Stomach (tissue), 9 donors: ENCODE results near the gene PPHLN1. TPM values are rescaled to one million over a fixed set of nuclear protein-coding genes. Genes with fewer than 3 reads are reported as not detected.

ENCODE experiments used
- DNase-seq, 2 donors: peaks; one replicate each; pipeline versions ENCODE4 v3.0.0 to v3.0.0-alpha.2; 2013 to 2019
- H3K27ac ChIP-seq, 5 donors: fragments of 200-600 bp in 4 of 5; sonication (generic) in 4 of 5; one replicate each; pipeline ENCODE4 v1.5.1; 2013 to 2019; ENCODE audit warnings: mild to moderate bottlenecking in 1 of 5, moderate library complexity in 1 of 5
- H3K27me3 ChIP-seq, 3 donors: fragments of 200-600 bp; sonication (generic); one replicate each; pipeline ENCODE4 v1.5.1; 2017 to 2019; ENCODE audit warnings: mixed run types in 1 of 3
- H3K36me3 ChIP-seq, 4 donors: fragments of 200-600 bp; sonication (generic); 1 replicate in 3 of 4; 2 replicates in 1 of 4; pipeline ENCODE4 v1.5.1; 2016 to 2019
- H3K4me1 ChIP-seq, 4 donors: fragments of 200-600 bp; sonication (generic); one replicate each; pipeline ENCODE4 v1.5.1; 2016 to 2019
- H3K4me3 ChIP-seq, 4 donors: fragments of 200-600 bp; sonication (generic) in 3 of 4; one replicate each; pipeline ENCODE4 v1.5.1; 2016 to 2019; ENCODE audit warnings: mild to moderate bottlenecking in 1 of 4
- H3K9me3 ChIP-seq, 4 donors: fragments of 200-600 bp; sonication (generic); one replicate each; pipeline ENCODE4 v1.5.1; 2016 to 2019
- CTCF ChIP-seq, 7 experiments: fragments of 450-650 bp in 4 of 7; fragments of 200-600 bp in 3 of 7; sonication (generic) in 3 of 7; IDR thresholded peaks; one replicate each; pipeline ENCODE4 v1.5.1; 2016 to 2019; ENCODE audit warnings: antibody characterized with exemption in 7 of 7, control low read depth in 2 of 7, mild to moderate bottlenecking in 1 of 7
- EP300 ChIP-seq: sonication (generic); formaldehyde crosslinking; IDR thresholded peaks from one replicate; pipeline ENCODE4 v1.6.1; 2017; ENCODE audit warnings: antibody characterized with exemption
- POLR2A ChIP-seq, 4 donors: fragments of 450-650 bp; IDR thresholded peaks; one replicate each; pipeline ENCODE4 v1.6.1; 2016; ENCODE audit warnings: antibody characterized with exemption in 4 of 4, control low read depth in 2 of 4, mild to moderate bottlenecking in 1 of 4, moderate library complexity in 1 of 4
- POLR2AphosphoS5 ChIP-seq, 3 donors: sonication (generic); formaldehyde crosslinking; IDR thresholded peaks; one replicate each; pipeline ENCODE4 v1.6.1; 2016; ENCODE audit warnings: antibody characterized with exemption in 3 of 3
- WGBS, 5 donors: extraction: QIAGEN DNeasy Blood & Tissue Kit in 3 of 5; methylation state at CpG; one replicate each; pipeline versions ENCODE4 v1.1.5 to v1.1.7; 2013 to 2018; 5-methylcytosine and 5-hydroxymethylcytosine counted together
- intact Hi-C: fragments of 100-400 bp; cut with DNase I; formaldehyde crosslinking; loops from one replicate; pipeline ENCODE4 v1.15.1; 2023; ENCODE audit warnings: low total_unique reads
- polyA plus RNA-seq, 3 donors: library from polyadenylated mRNA; stranded (reverse); fragments of 200-250 nt; gene quantifications; one replicate each; pipeline ENCODE4 v1.2.3, GENCODE V29; 2013
- total RNA-seq, 5 donors: library from RNA; depleted of rRNA; stranded (reverse); fragments of >200 nt; gene quantifications; one replicate each; pipeline versions ENCODE4 v1.1.0 to v1.2.3, GENCODE V29; 2014 to 2016
- donor health status: healthy with polysubstance abuse.
- donor health status: Bipolar disorder and iron deficiency.
- donor health status: healthy.

Gene PPHLN1
- total and polyA plus RNA-seq, 8 donors, result 23.5 to 213 (median 52.0) TPM

- intact Hi-C loops, result no loop called here
Observed at GRCh38 chr12:42364692-42365091, 38.7 kb downstream of the PPHLN1 start.

GRCh38 chr12:42365486-42365885, 39.5 kb downstream of the PPHLN1 start:
- no peak for TF ChIP-seq POLR2A (IDR thresholded peaks at IDR 0.05)
- TF ChIP-seq EP300, result no peak
- no peak for TF ChIP-seq CTCF (IDR thresholded peaks at IDR 0.05)
- Histone ChIP-seq H3K27me3 (no peaks in the 10 kb centered on the region), H3K4me3 (no peak overlapping the region), H3K9me3 (no peaks in the 10 kb centered on the region), H3K27ac (no peak overlapping the region), H3K4me1 (peaks cover 0 to 7% (median 0%) of the 10 kb centered on the region in 4 donors), H3K36me3 (no peaks in the 10 kb centered on the region)
- intact Hi-C loops, result no loop called here
- 94 to 96% (median 96%) methylated on average over 5 of the region's 5 CpGs for WGBS, 5 donors
- no peak for DNase-seq

More at GRCh38 chr12:42364692-42365091, 38.7 kb downstream of the PPHLN1 start:
- Histone ChIP-seq H3K4me3 (no peak overlapping the region), H3K27me3 (no peaks in the 10 kb centered on the region), H3K9me3 (no peaks in the 10 kb centered on the region), H3K36me3 (no peaks in the 10 kb centered on the region), H3K27ac (no peak overlapping the region), H3K4me1 (peaks cover 0 to 7% (median 0%) of the 10 kb centered on the region in 4 donors)
- TF ChIP-seq POLR2A (IDR thresholded peaks at IDR 0.05), result no peak
- WGBS, 5 donors, result 37 to 68% (median 44%) methylated on average over 9 of the region's 9 CpGs
- DNase-seq, result peak in 1 of 2 donors; percentile 16

- Histone ChIP-seq H3K27ac (no peak overlapping the region), H3K36me3 (peaks cover 0 to 6% (median 3%) of the 10 kb centered on the region in 4 donors), H3K9me3 (no peaks in the 10 kb centered on the region), H3K4me3 (no peak overlapping the region), H3K4me1 (peaks cover 0 to 7% (median 0%) of the 10 kb centered on the region in 4 donors), H3K27me3 (no peaks in the 10 kb centered on the region)
- WGBS, 5 donors, result 76 to 84% (median 80%) methylated on average over 4 of the region's 4 CpGs
- DNase-seq, result no peak
- TF ChIP-seq EP300, result no peak
- no peak for TF ChIP-seq CTCF (IDR thresholded peaks at IDR 0.05)
- TF ChIP-seq POLR2A (IDR thresholded peaks at IDR 0.05), result no peak
- no peak for TF ChIP-seq POLR2AphosphoS5 (IDR thresholded peaks at IDR 0.05)
- intact Hi-C loops, result no loop called here
Observed at GRCh38 chr12:42370013-42370412, 44.0 kb downstream of the PPHLN1 start.

- 80 to 92% (median 88%) methylated on average over 2 of the region's 2 CpGs for WGBS, 5 donors
- intact Hi-C loops, result no loop called here
- H3K4me1 ChIP-seq, result no peaks in the 10 kb centered on the region
- no peak overlapping the region for H3K27ac ChIP-seq
- H3K36me3 ChIP-seq, result peaks cover 0 to 29% (median 25%) of the 10 kb centered on the region in 4 donors
- H3K27me3 ChIP-seq, result no peaks in the 10 kb centered on the region
- peak in 1 of 2 donors; percentile 72 for DNase-seq
- peak in 5 of 7 experiments; percentile 33 to 64 (median 47) for TF ChIP-seq CTCF (IDR thresholded peaks at IDR 0.05)
- TF ChIP-seq POLR2A (IDR thresholded peaks at IDR 0.05), result no peak
- no peaks in the 10 kb centered on the region for H3K9me3 ChIP-seq
- no peak overlapping the region for H3K4me3 ChIP-seq
Observed at GRCh38 chr12:42372154-42372791, 46.3 kb downstream of the PPHLN1 start.

- Histone ChIP-seq H3K36me3 (peaks cover 0 to 34% (median 30%) of the 10 kb centered on the region in 4 donors), H3K27me3 (no peaks in the 10 kb centered on the region), H3K4me1 (no peaks in the 10 kb centered on the region), H3K27ac (no peak overlapping the region), H3K4me3 (no peak overlapping the region), H3K9me3 (no peaks in the 10 kb centered on the region)
- DNase-seq, result no peak
- intact Hi-C loops, result no loop called here
- TF ChIP-seq CTCF (IDR thresholded peaks at IDR 0.05) (no peak), EP300 (no peak), POLR2A (IDR thresholded peaks at IDR 0.05) (no peak), POLR2AphosphoS5 (IDR thresholded peaks at IDR 0.05) (no peak)
Observed at GRCh38 chr12:42373669-42374068, 47.7 kb downstream of the PPHLN1 start.
